HUDEP-2 (cell line): ENCODE data around the gene DGKD.

Experiments
- DNase-seq, 76 experiments: peaks; one replicate each; lab custom pipeline; 2025; ENCODE audit not compliant: unreplicated experiment in 76 of 76; lab: John Stamatoyannopoulos, UW

Gene DGKD

DNA sequence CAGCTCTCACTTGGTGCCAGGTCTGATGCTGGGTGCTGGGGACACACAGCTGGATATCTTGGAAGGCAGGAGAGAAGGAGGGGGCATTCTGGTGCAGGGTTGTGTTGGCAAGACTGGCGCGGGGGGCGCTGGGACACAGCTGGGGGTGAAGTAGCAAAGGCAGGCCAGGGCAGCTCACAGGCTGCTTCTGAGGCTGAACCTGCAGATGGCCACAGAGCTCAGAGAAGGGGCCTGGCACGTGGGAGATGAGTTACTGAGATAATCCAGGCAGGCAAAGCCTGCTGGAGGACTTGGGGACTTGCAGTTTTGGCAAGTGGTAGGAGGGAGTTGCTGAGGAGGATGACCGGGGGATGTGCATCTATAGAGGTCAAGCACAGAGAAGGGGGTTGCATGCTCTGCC is 16.2 kb upstream of the DGKD start:
- peak in 4 of 76 experiments; percentile 3 to 13 (median 6) for DNase-seq

DNA sequence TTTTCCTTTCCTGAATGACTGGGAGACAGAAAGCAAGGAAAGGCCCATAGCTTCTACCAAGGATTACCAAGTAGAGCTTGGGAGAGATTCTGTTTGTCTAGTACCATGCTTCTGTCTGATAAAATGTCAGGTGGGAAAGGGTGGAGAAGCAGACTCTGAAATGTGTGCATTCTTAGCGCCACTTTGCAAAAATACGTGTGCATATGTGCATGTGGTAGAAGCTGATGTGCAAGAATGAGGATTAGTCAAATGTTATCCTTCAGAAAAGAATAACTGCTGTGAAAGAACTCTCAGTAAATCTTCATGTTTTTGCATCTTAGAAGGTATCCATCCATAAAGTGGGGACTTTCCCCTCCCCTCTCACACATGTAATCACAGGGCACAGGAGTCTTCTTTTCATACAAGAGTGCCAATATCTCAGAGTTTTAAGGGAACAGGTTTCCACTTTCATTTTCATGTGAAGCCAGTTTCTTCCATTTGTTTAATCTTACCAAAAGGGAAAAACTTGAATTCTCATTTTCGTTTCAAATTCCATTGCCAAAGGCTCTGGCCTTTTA is 15.4 kb upstream of the DGKD start:
- DNase-seq = no peak

DNA sequence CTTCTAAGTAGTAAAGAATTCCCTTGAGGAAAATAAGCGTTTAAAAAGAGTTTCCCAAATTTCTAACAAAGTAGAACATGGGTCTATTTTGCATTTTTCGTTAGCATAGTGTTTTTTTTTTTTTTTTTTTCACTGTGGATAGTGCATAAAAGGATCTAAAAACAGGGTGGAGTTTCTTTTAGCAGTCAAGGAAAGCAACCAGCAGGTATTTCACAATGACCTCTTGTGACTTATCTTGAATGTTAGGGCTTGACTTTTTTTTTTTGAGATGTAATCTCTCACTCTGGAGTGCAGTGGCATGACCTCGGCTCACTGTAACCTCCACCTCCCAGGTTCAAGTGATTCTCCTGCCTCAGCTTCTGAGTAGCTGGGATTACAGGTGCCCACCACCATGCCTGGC is 14.9 kb upstream of the DGKD start:
- DNase-seq = no peak

DNA sequence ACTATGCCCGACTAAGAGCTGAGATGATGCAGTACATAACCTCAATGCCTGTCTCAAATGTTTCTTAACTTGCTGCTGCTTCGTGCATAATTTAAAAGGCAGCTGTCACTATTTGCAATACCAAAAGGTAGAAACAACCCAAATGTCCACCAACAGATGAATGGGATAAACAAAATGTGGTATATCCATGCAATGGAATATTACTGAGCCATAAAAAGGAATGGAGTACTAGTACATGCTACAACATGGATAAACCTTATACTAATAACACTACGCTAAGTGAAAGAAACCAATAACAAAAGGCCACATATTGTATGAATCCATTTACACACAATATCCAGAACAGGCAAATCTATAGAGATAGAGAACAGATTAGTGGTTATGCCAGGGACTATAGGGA is 13.0 kb upstream of the DGKD start:
- no peak for DNase-seq

DNA sequence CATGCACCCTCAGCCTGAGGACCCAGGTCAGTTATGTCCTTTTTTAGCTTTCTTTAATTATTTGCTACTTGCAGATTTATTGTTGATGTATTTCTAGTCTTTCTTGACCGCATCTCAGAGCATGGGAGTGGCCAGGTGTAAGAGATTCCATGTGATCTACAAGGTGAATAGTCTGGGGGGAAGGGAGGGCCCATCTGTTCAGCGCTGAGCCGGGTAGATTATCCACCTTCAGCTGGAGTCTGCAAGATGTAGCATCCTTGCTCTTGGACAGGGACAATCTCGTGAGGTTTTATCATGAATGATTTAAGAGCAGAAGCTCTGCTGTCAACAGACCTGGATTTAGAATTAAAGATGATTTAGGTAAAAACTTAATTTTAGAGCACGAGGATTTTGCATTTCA is 12.0 kb upstream of the DGKD start:
- no peak for DNase-seq

DNA sequence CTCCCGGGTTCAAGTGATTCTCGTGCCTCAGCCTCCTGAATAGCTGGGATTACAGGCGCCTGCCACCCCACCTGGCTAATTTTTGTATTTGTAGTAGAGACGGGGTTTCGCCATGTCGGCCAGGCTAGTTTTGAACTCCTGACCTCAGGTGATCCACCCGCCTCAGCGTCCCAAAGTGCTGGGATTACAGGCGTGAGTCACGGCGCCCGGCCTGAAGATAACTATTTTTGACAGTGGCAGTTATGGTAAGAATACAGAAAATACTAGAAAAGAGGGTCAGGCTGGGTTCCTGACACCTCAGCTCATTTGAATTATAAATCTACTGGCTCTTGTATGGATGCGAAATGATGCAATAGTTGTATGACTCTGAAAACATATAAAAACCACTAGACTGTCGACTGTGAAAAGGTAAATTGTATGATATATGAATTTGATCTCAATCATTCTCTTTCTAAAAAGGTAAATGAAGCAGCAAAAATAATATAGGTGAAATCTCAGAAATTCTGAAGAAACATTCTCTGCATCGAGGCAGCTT is 11.1 kb upstream of the DGKD start:
- no peak for DNase-seq

DNA sequence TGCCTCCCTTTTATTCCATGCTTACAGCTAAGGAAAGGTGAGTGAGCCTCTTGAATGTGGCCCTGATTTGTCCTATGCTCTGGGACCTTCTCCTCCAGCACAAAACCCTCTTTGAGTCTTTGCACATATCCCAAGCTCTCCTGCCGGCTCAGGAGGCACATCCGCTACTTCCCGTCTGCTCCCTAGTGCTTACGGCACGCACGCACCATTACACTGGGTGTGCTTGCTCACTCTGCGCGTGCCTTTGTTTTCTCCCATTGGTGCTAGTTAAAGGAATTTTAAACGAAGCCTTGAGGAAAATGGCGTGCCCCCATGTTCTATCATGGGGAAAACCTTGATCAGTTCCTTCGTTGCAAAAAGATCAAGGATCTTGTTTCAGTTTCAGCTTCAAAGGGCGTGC is 7.9 kb upstream of the DGKD start:
- no peak for DNase-seq

DNA sequence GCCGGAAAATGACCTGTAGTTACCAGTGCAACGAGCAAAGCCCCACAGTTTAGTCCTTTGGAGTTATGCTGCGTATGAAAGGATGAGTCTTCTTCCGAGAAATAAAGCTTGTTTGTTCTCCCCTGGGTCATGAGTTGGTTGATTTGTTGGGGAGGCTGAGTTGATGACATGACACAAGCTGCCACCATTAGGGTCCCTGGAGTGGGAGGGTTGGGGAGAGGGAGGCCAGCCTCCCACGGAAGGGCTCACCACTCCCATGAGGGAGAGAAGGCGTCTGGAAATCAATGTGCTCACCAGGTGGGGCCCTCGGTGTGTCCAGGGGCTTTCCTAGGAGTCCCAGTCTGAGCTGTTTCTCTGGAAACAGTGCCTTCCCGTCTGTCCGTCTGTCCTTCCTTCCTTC is 7.4 kb upstream of the DGKD start:
- DNase-seq = no peak

DNA sequence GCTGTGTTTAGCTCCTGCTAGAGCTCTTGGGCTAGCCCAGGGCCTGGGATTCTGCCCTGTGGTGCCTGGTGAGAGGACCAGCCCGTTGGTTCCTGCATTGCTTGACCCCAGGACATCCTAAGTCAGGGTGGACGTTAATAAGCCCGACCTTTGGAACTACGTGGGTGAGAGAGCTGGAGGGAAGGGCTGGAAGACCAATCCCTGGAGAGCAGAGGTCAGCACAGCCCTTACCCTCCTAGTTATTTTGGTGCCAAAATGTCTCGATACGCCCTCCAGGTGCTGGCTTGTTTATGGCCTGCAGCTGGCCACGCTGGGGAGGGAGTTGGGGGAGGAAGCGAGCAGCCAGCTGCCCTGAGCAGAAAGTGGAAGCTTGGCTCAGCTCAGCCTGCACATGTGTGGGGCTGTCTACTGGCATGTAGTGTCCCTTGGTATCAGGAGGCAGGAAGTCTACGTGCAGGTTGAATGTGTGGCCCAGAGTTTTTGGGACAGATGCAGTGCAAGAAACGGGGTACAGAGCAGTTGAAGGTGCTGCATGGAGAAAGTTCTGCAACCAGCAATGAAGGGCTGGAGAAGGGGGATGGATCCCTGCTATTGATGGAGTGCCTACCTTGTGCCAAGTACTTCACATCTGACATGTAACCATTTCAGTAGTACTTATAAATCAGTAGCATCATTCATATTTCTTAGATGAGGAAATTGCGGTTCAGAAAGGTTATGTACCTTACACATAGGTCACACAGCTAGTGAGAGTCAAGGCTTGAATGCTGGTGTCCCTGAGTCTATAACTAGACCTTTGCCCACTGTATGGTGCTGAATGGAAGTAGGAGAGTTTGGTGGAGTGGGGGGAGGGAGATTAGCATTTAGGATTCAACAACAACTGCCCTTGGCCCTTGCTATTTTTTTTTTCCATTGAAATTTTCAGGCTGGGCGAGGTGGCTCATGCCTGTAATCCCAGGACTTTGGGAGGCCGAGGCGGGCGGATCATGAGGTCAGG is 5.0 kb upstream of the DGKD start:
- no peak for DNase-seq

DNA sequence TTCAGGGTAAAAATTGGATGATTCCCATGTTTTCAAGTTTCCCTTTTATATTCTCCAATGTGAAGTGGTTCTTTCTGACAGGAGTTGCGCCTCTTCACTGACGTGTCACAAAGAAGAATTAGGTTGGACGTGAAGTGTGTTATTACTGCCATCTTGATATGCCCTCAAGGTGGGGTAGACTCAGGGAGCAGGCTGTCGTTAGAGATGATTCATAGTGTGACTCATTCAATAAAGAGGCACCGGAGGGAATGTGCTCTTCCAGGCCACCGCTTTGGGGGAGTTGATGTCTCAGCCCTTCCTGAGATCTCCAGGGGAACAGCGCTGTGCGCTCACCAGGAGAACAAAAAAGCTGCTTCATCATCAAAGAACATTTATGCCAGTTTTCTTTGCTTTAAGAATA is 3.6 kb upstream of the DGKD start:
- peak in 62 of 76 experiments; percentile 5 to 77 (median 45) for DNase-seq

DNA sequence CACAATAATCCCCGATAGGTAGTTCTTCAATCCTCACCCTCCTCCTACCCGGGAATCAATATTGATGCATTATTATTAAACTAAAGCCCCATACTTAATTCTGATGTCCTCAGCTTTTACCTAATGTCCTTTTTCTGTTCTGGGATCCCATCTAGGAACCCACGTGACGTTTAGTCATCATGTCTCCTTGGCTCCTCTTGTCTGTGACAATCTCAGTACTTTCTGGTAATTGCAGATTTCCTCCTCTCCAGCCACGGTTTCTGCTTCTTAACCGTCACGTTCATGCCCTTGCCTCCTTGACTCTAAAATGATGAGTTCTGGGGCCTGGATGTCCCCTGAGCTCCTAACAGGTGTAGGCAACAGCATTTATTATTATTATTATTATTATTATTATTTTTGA is 2.9 kb upstream of the DGKD start:
- DNase-seq = peak in 5 of 76 experiments; percentile 12 to 27 (median 17)

DNA sequence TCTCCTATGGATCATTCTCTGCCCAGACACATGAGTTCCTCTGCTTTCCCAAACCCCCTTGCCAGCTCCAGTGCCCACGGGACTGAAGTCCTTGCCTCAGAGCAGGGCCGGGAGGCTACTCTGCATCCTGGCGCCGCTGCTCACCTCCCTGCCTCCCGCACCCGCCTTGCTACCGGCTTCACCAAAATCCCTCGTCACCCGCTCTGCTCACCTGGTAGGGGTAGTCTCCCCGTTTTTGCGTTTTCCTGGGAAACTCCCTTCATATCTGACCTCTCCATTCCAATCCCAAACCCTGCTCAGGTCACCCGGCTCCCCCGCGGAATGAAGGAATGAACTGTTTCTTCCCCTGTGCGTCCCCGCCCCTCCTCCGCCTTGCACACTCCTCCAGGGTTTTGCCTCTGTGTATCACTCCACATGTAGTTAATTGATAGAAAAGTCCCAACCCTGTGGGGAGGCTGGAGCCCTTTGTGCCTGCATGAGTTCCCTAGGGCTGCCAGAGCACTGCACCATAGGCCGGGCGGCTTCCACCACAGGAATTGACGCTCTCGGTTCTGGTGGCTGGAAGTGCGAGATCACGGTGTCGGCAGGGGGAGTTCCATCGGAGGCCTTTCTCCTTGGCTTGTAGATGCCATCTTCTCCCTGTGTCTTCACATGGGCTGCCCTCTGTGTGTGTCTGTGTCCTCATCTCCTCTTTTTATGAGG is 2.0 kb upstream of the DGKD start:
- no peak for DNase-seq

DNA sequence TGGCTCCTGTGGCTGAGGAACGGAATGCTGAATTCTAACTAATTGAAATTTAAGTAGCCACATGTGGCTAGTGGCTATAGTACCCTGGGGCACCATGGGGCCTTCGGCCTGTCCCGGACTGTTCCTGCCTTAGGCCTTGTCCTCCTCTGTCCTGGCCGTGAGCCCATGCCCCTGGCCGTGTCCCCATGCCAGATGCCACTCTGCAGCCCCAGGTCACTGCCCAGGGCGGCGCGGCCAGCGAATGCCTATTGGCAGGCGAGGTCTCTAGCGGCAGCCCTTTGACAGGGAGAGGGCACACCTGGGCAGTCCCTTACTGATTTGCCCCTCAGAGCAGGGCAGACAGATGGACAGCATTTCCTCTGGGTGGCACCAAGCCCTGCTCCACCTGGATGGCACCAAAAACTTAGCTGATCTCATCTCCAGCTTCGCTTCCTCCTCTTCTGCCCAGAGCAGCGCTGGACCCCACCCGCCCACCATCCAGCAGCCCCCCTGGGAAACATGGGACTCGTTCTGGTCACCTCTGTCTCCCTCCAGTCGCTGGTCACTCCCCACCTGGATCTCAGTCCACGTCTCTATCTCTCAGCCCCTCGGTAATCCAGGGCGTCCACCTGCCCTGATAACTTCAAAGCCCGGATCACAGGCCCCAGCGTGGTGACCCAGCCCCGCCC is 1.1 kb upstream of the DGKD start:
- DNase-seq = peak in 1 of 76 experiments; percentile 48

DNA sequence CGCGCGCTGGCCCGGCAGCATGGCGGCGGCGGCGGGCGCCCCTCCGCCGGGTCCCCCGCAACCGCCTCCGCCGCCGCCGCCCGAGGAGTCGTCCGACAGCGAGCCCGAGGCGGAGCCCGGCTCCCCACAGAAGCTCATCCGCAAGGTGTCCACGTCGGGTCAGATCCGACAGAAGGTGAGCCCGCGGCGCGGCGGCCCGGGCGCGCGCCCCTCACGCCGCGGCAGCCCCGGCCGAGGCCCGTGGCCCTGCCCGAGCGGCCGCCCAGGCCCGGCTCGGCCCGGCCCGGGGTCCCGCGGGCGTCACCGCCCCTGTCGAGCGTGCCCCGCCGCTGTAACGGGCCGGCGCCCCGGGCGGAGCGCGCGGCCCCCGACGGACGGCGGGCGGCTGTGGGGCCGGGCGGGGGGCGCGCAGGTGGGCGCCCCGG is 218 bp downstream of the DGKD start:
- DNase-seq = peak in 2 of 76 experiments; percentile 6 to 20

DNA sequence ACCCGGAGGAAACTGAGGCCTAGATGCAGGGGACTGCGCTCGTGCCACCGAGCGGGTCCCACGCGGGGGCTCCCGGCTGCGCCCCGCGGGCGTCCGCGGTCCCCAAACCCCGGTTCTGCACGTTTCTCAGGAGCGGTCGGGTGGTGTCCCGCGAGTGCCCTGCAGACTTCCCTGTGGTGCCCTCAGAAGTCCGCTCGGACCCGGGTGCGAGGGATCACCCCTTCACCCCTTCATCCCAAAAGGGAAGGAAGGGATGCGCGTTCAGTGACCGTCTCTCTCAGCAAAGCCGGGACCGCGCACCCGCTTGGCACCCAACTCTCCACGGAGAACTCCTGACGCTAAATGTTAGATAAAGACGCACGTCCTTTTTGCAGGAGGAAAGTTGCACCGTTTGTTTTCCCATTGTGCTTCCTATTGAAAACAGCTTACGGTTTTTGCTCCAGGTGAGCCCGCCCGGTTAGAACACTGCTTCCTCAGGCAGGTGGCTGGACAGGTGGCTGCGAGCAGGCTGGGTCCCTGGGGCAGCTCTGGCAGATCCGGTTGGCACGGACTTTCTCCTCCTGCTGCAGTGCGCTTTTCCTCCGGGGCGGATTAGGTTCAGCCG is 779 bp downstream of the DGKD start:
- DNase-seq = no peak

DNA sequence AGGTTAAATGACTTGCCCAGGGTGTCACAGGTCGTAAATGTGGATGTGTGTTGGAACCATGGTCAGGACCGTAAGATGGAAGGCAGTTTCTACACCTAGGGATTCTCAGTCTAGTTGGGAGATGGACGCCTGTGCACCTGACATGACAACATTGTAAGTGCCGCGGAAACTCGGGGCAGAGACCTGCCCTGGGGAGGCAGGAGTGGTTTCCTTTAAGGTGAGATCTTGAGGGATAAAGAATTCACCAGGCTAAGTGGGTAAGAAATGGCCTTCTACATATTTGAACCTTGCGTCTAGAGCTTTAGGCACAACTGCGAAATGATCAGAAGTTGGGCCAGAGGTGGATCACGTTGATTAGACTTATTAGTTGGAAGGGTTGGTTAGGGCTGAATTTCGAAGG is 1.6 kb downstream of the DGKD start:
- DNase-seq = no peak

DNA sequence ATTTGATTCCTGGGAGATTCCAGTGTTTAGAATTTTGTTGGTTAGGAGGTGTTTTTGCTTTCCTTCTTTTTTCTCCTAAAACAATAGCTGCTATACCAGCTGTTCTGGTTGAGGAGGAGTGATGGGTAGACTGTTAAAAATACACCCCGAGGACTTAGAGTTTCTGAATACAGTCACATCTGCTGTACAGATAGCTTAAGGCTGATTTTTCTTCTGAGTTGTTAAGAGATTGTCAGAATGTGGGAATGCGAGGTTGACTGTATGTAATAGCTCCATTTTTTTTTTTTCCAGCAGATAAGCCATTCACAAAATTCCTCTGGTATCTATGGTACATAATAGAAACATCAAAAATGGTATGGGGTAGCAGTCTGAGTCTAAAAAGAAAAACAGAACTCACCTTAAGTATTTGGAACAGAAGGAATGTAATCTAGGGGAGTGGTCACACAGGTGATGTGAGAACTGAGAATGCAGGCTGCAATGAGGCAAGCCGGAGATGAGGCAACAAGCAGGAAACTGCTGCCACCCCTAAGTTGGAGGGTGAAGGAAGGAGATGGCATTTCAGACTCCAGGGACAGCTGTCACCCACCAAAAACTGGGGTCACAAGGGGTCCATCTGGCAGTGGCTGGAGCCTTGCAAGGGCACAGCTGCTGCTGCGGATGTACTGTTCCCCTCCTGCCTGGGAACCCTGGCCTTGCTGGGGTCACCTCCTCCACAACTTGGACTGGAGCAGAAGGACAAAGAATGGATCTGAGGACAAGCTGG is 2.4 kb downstream of the DGKD start:
- no peak for DNase-seq

DNA sequence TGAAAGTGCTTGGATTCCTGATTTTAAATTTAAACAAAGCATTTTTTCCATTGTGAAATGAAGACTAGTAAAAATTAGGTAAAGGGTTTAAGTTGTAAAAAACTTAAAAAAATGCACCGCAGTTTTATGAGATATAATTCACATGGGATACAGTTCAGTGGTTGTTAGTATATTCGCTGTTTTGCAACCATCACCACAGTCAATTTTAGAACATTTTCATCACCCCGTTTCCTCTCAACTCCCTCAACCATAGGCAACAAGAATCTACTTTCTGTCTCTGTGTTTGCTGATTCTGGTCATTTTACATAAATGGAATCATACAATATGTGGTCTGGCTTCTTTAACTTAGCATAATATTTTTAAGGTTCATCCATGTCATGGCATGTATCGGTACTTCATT is 4.0 kb downstream of the DGKD start:
- DNase-seq = no peak

DNA sequence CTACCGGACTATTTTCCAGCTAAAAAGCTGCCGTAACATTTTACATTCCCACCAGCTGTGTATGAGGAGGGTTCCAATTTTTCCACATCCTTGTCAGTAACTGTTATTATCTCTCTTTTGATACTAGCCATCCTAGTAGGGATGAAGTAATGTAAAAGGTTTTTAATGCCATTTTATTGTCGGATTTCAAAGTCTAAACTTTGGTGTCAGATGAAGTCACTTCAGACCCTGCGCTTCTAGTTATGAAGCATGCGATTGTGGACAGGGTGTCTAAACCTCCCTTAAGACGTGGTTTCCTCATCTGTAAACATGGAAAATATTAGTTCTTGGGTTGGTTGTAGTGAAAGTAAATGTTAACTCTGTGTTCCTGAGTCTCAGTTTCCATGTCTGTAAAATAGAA is 4.7 kb downstream of the DGKD start:
- DNase-seq = no peak

DNA sequence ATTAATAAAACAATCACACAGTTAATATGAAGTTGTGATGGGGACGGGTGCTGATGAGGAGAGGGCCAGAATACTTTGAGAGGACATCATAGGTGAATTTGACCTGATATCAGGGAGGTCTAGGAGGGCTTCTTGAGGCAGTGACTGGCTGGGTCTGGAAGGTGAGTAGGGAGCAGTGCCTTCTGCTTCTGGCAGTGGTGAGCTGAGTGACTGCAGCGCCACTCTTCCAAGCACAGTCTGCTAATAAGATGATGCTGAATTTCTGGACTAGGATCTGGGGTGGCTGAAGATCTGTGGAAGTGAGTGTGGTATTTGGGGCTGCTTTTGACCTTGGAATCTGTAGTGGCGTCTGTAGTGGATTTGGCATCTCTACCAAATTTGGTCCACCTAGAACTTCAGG is 5.5 kb downstream of the DGKD start:
- no peak for DNase-seq
